ENCODE measurements around the gene ADGRV1.

The ADGRV1 gene

DNA sequence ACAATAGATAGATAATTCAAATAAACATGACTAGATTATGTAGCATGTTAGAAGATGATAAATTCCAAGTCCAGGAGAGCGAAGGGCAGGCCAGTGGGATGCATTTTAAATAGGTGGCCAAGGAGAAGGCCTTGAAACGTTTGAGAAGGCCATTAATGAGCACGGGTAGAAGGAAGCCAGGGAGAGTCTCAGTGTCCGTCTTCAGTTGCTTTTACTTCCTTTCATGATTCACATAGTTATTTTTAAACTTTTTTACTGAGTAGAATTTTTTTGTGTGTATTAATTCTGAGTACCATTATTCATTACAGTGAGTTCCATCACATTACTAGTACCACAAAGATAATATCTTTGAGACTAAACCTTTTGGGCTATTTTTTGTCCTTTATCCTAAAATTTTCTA lies 565.3 kb downstream of the ADGRV1 start:
- Mint-ChIP-seq H3K9me3 (ENCODE audit: low read depth) (no peaks in the 10 kb centered on the region), H3K27ac (no peak overlapping the region), H3K4me1 (ENCODE audit: low read depth) (no peaks in the 10 kb centered on the region), H3K4me3 (no peak overlapping the region), H3K36me3 (no peaks in the 10 kb centered on the region), H3K27me3 (no peaks in the 10 kb centered on the region)

DNA sequence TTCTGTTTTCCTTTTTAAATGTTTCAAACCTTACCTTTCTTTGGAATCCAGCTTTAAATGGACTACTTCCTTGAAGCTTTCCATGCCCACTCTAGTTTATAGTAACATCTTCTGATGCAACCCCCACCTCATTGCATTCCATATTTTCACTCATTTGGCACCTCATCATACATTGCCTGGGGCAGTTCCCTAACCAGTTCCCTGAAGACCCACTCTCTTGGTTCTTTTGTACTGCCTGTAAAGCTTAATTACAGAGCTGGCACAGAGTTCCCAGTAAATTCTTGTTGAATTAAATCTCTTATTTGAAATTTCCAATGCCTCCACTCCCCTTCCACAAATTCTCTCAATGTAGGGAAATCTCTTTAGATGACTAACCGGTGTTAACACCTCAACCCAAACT lies 567.3 kb downstream of the ADGRV1 start:
- Mint-ChIP-seq H3K9me3 (ENCODE audit: low read depth) (no peaks in the 10 kb centered on the region), H3K27me3 (no peaks in the 10 kb centered on the region), H3K27ac (no peak overlapping the region), H3K4me3 (no peak overlapping the region), H3K36me3 (no peaks in the 10 kb centered on the region), H3K4me1 (ENCODE audit: low read depth) (no peaks in the 10 kb centered on the region)

DNA sequence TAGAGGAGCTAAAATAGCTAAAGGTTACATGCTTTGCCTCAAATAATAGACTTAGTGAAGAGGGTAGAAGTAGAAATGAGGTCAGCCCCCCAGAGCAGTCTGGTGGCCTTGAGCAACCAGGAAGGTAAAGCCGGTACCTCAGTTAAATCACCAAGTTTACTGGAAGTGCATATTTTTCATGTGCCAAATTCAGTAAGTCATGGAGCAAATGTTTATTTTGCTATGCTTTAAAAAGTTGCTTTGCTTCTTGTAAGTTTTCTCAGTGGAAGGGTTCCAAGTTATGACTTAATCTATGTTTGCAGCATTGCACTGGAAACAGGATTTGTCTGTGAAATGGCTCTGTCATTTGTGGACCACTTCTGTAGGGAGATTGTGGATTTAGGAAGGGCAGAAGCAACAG lies 567.9 kb downstream of the ADGRV1 start:
- Mint-ChIP-seq H3K4me1 (ENCODE audit: low read depth) (no peaks in the 10 kb centered on the region), H3K36me3 (no peaks in the 10 kb centered on the region), H3K27ac (no peak overlapping the region), H3K9me3 (ENCODE audit: low read depth) (no peaks in the 10 kb centered on the region), H3K27me3 (no peaks in the 10 kb centered on the region), H3K4me3 (no peak overlapping the region)

DNA sequence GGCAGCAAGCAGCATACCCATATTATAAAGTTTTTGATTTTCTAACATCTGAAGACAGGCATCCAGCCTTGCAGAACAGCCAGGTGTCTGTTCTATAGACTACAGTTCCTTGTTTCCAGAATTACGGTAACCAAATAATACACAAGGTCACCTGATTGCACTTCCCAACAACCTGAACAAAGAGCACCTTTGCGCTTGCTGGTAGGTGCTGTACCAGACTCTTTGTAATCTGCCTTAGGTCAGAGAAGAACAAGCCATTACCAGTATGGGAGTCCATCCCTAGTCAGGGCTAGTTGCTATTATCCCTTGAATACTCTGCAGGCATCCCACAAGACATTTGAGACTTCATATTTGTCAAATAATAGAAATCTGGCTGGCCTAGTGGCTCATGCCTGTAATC lies 568.3 kb downstream of the ADGRV1 start:
- Mint-ChIP-seq H3K4me1 (ENCODE audit: low read depth) (no peaks in the 10 kb centered on the region), H3K27me3 (no peaks in the 10 kb centered on the region), H3K36me3 (no peaks in the 10 kb centered on the region), H3K9me3 (ENCODE audit: low read depth) (no peaks in the 10 kb centered on the region), H3K4me3 (no peak overlapping the region), H3K27ac (no peak overlapping the region)

DNA sequence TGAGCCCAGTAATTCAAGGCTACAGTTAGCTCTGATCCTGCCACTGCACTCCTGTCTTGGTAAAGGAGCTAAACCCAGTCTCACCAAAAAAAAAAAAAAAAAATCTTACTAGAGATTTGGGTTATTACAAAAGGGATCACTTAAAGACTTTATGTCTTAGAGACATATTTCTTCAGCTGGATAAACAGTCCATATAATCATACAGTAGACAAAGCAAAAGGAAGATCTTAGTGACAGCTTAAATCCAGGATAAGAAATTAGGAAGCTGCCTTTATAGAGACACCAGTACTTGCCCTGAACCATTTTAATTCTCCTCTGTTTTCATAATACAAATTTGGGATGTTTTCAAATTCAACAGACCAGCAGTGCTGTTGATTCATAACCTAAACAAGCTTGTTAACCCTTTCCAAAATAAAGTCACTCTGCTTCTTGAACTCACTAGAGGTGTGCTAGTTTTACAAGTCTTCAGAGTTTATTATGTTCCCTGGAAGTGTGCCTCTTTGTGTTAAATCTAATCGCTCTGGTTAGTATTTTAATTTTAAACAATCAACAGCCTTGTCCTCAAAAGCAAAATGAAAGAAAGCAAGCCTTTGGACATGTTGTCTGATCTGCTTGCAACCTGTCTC lies 569.0 kb downstream of the ADGRV1 start:
- Mint-ChIP-seq H3K4me1 (ENCODE audit: low read depth) (no peaks in the 10 kb centered on the region), H3K27ac (no peak overlapping the region), H3K9me3 (ENCODE audit: low read depth) (no peaks in the 10 kb centered on the region), H3K27me3 (no peaks in the 10 kb centered on the region), H3K36me3 (no peaks in the 10 kb centered on the region), H3K4me3 (no peak overlapping the region)

DNA sequence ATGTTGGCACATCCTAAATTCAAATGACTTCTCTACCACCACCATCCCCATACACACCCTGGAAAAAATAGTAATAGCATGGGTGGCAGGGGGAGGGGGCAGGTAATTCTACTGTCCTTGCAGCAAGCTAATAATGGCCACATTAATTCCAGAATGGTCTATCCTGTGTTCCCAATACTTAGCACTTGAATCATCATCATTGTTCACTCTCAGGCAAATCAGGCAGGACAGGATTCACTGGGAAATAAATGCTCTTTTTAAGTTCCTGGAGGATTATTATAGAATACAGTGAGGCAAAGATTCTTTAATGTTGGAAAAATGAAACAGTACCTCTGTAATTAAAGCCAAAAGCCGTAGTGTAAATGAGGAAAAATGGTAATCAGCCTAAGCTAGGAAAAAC lies 570.0 kb downstream of the ADGRV1 start:
- Mint-ChIP-seq H3K27me3 (no peaks in the 10 kb centered on the region), H3K9me3 (ENCODE audit: low read depth) (no peaks in the 10 kb centered on the region), H3K27ac (no peak overlapping the region), H3K4me1 (ENCODE audit: low read depth) (no peaks in the 10 kb centered on the region), H3K4me3 (no peak overlapping the region), H3K36me3 (no peaks in the 10 kb centered on the region)

DNA sequence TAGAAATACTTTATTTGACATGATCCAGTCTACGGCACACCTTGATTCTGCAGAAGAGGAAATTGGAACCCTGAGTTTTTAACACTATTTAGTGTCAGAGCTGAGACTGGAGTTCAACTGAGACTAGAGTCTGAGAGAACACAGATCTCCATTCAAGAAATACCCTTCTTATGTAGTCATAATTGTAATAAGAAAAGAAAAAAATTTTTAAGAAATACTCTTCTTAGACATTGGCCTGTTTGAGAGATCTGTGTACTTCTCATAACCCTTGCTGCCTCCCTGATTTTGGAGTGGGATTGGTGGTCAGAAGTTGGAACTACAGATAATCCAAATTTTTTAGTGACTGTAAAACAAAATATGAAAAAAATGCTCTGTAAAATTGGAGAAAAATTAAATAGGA lies 571.2 kb downstream of the ADGRV1 start:
- no peak overlapping the region for H3K4me3 Mint-ChIP-seq
- H3K36me3 Mint-ChIP-seq, result no peaks in the 10 kb centered on the region
- no peaks in the 10 kb centered on the region for H3K27me3 Mint-ChIP-seq
- no peaks in the 10 kb centered on the region for H3K4me1 Mint-ChIP-seq (ENCODE audit: low read depth)
- H3K27ac Mint-ChIP-seq, result no peak overlapping the region
- no peaks in the 10 kb centered on the region for H3K9me3 Mint-ChIP-seq (ENCODE audit: low read depth)

DNA sequence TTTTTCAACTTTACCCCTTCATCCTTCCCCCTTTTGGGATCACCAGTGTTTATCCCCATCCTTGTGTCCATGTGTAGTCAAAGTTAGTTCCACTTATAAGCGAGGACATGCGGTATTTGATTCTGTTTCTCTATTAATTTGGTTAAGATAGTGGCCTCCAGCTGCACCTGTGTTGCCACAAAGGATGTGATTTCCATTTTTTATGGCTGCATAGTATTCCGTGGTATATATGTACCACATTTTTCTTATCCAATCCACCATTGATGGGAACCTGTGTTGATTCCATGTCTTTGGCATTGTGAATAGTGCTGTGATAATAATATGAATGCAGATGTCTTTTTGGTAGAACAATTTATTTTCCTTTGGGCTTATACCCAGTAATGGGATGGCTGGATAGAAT lies 572.2 kb downstream of the ADGRV1 start:
- H3K27me3 Mint-ChIP-seq, result no peaks in the 10 kb centered on the region
- no peak overlapping the region for H3K4me3 Mint-ChIP-seq
- no peaks in the 10 kb centered on the region for H3K4me1 Mint-ChIP-seq (ENCODE audit: low read depth)
- no peaks in the 10 kb centered on the region for H3K36me3 Mint-ChIP-seq
- no peaks in the 10 kb centered on the region for H3K9me3 Mint-ChIP-seq (ENCODE audit: low read depth)
- H3K27ac Mint-ChIP-seq, result no peak overlapping the region

DNA sequence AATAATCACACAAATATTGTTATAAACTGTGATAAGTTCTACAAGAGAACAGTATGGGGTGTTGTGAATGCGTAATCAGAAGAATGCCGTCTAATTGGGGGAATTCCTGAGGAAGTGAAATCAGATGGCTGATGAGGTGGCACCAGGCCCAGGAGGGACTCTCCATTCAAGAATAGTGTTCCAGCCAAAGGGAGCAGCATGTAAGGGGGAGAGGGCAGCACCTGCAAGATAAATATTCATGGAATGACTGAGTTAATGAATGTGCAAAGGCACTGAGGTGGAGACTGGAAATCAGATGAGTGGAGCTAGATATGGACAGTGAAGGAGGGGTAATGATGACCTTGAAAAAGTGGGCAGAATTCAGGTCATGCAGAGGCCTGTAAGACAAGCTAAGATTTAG lies 574.0 kb downstream of the ADGRV1 start:
- no peak overlapping the region for H3K27ac Mint-ChIP-seq
- H3K4me3 Mint-ChIP-seq, result no peak overlapping the region
- no peaks in the 10 kb centered on the region for H3K9me3 Mint-ChIP-seq (ENCODE audit: low read depth)
- H3K4me1 Mint-ChIP-seq (ENCODE audit: low read depth), result no peaks in the 10 kb centered on the region
- H3K27me3 Mint-ChIP-seq, result no peaks in the 10 kb centered on the region
- no peaks in the 10 kb centered on the region for H3K36me3 Mint-ChIP-seq

DNA sequence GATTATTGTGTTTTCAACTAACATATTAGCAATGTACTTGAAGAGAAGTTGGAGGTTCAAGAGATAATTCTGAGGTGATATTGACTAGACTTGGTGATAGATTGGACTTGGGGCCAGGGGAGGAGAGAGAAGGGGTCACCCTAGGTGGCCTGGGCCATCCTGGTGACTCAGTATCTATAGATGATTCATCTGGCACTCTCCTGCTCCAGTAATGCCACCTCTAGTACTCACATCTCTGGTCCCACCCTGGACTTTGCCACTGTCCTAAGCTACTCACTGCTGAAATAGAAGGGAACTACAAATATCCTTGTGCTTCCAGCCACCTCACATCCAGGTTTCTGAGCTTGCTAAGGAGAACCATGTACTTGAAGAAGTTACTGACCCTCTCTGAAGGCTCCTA lies 574.6 kb downstream of the ADGRV1 start:
- H3K9me3 Mint-ChIP-seq (ENCODE audit: low read depth), result no peaks in the 10 kb centered on the region
- no peak overlapping the region for H3K4me3 Mint-ChIP-seq
- H3K4me1 Mint-ChIP-seq (ENCODE audit: low read depth), result no peaks in the 10 kb centered on the region
- no peaks in the 10 kb centered on the region for H3K36me3 Mint-ChIP-seq
- no peaks in the 10 kb centered on the region for H3K27me3 Mint-ChIP-seq
- no peak overlapping the region for H3K27ac Mint-ChIP-seq

DNA sequence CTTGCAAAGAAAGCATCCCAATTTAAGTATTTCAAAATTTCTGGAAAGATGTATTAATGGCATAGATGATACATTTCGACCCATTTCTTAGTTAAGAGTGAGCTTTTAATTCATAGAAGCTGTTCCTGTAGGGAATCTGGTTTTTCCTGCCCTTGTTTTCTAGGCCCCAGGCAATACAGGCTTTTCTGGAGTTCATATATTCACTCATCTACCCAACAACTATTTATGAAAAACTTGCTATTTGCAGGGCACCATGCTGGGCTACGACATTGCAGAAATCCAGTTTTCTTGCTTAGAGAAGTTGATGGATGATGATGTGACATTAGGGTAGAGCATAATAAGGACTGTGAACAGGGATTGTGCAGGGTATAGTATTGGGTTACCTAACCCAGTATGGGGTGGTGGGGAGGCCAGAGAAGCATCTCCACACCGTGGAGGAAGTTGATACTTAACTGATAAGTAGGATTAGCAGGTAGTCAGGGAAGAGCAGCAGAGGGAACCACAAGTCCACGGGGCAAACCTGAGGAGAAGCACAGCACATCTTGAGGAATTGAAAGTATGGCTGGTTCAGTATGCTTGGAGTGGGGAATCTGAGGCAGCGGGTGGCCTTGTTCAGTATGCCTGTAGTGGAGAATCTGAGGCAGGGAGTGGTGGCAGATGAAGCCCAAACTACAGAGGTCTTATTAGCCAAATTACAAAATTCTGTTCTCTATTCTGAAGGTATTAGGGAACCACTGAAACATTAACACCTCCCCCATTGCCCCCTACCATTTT lies 577.1 kb downstream of the ADGRV1 start:
- Mint-ChIP-seq H3K27me3 (no peaks in the 10 kb centered on the region), H3K27ac (no peak overlapping the region), H3K36me3 (no peaks in the 10 kb centered on the region), H3K4me1 (ENCODE audit: low read depth) (no peaks in the 10 kb centered on the region), H3K9me3 (ENCODE audit: low read depth) (no peaks in the 10 kb centered on the region), H3K4me3 (no peak overlapping the region)

DNA sequence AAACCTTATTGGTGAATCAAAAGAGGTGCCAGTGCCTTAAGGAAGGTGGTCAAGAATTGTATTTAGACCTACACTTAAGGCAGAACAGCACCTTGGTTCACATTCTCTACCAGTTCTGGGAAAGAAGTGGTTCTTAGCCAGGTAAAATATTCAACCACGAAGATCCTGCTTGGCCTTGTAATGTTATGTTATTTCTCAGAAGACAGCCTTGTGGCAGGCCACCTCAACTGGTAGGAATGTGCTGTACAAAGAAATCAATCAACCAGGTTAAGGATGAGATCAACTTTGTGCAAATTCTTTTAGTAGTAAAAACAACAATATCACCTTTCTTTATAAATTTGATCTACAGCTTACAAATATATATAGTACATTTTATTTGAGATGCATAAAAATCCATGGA lies 577.7 kb downstream of the ADGRV1 start:
- Mint-ChIP-seq H3K27me3 (no peaks in the 10 kb centered on the region), H3K4me3 (no peak overlapping the region), H3K9me3 (ENCODE audit: low read depth) (no peaks in the 10 kb centered on the region), H3K36me3 (no peaks in the 10 kb centered on the region), H3K27ac (no peak overlapping the region), H3K4me1 (ENCODE audit: low read depth) (no peaks in the 10 kb centered on the region)

DNA sequence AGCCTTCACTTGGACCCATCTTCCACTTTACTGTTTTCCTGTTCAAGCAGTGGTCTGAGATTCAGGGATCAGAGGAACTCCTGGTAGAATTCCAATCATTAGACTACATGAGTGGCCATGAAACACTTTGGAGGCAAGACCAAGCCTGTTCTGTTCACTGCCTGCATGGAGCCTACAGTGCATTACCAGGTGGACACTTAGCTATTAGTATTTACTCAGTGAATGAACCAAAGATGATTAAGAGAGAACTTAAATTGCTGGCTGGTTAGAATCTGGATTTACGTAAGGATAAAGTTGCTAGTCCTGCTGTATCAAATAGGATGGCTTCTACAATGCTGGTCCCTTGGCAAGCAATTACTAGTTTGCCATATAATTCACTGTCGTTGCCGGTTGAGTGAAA lies 579.0 kb downstream of the ADGRV1 start:
- H3K9me3 Mint-ChIP-seq (ENCODE audit: low read depth), result no peaks in the 10 kb centered on the region
- H3K36me3 Mint-ChIP-seq, result no peaks in the 10 kb centered on the region
- H3K27ac Mint-ChIP-seq, result no peak overlapping the region
- no peaks in the 10 kb centered on the region for H3K4me1 Mint-ChIP-seq (ENCODE audit: low read depth)
- no peaks in the 10 kb centered on the region for H3K27me3 Mint-ChIP-seq
- H3K4me3 Mint-ChIP-seq, result no peak overlapping the region

DNA sequence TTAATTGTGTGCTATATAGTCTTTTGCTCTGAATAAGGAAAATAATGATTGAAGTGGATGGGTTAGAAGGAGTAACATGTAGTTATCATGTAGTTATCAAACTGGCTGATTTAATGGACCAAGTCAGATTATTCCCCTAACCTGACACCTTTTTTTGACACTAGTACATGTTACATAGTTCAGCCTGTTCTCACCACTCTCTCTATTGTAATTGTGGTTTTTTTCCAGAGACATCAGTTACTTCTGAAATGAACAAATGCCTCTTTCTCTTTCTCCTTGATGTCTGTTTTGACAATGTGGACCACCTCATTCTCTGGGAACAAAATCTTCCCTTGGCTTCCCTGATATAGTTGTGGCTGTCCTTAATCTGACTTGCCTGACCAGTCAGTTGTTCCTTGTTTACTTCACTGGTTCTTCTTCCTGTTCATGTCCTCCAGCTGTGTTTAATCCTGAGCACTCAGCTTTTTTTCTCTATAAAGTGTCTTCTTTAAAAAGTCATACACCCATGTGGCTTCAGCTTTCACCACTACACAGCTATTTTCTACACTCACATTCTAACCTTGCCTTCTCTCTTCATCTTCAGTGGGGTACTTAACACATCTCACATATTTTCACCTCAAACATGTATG lies 581.1 kb downstream of the ADGRV1 start:
- no peaks in the 10 kb centered on the region for H3K36me3 Mint-ChIP-seq
- H3K9me3 Mint-ChIP-seq (ENCODE audit: low read depth), result no peaks in the 10 kb centered on the region
- H3K27ac Mint-ChIP-seq, result no peak overlapping the region
- H3K27me3 Mint-ChIP-seq, result no peaks in the 10 kb centered on the region
- H3K4me3 Mint-ChIP-seq, result no peak overlapping the region
- no peaks in the 10 kb centered on the region for H3K4me1 Mint-ChIP-seq (ENCODE audit: low read depth)

DNA sequence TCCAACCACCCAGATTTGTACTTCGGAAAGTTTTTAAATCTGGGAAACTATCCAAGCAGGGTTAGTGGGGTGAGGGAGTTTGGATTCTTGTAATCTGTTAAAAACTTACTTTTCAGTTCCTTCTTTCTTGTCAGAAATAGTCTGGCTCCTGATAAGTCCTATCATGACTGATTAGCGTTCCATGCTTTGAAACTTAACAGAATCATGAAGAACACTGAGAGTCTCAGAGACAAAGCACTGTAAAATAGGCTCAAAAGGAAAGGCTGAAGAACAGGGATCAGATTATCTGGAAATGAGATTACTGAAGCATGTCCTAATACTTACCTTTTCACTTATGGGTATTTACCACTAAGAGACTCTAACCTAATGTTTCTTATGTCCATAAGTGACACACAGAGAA lies 582.1 kb downstream of the ADGRV1 start:
- Mint-ChIP-seq H3K27me3 (no peaks in the 10 kb centered on the region), H3K36me3 (no peaks in the 10 kb centered on the region), H3K4me1 (ENCODE audit: low read depth) (no peaks in the 10 kb centered on the region), H3K4me3 (no peak overlapping the region), H3K9me3 (ENCODE audit: low read depth) (no peaks in the 10 kb centered on the region), H3K27ac (no peak overlapping the region)

DNA sequence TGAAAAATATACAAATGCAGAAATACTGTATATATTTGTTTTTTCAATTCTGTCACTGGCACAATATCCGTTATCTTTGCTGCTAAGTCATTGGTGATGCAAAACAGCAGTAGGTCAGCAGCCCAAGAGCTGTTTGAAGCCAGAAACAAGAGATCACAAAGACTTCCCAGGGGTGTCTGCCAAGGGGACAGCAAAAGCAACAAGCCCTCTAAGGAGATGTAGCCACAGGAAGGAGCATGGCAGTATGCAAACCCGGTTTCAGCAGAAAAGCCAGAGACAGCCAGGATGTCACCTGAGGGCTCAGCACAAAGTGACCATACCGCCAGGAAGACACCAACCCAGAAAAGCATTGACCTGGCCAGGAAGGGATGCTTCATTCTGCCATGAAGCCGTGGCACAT lies 583.0 kb downstream of the ADGRV1 start:
- Mint-ChIP-seq H3K9me3 (ENCODE audit: low read depth) (no peaks in the 10 kb centered on the region), H3K36me3 (no peaks in the 10 kb centered on the region), H3K27me3 (no peaks in the 10 kb centered on the region), H3K4me3 (no peak overlapping the region), H3K27ac (no peak overlapping the region), H3K4me1 (ENCODE audit: low read depth) (no peaks in the 10 kb centered on the region)
